C4-2B (cell line): ENCODE data around the gene ACADSB.

Experiments used
- CTCF ChIP-seq: fragments of 450-650 bp; conservative IDR thresholded peaks from 2 replicates; pipeline ENCODE4 v1.5.1; 2017; ENCODE audit warnings: mild to moderate bottlenecking
- ZFX ChIP-seq: fragments of 450-650 bp; IDR thresholded peaks from 2 replicates; pipeline ENCODE4 v1.6.1; 2017

GRCh38 chr10:122998934-122999333, 9.9 kb upstream of the ACADSB start:
- no peak for TF ChIP-seq CTCF
- no peak for TF ChIP-seq ZFX
